DMS 273 (cell line): ENCODE results near the gene PNPLA7.
"Not testable (repeated sequence)": the region's sequence is repeated elsewhere in the genome, so short reads cannot be mapped to it uniquely, and the experiment has no call there.

Experiments used
- DNase-seq: peaks from one replicate; lab custom pipeline; 2025; ENCODE audit not compliant: unreplicated experiment; lab: John Stamatoyannopoulos, UW

Gene PNPLA7

DNA sequence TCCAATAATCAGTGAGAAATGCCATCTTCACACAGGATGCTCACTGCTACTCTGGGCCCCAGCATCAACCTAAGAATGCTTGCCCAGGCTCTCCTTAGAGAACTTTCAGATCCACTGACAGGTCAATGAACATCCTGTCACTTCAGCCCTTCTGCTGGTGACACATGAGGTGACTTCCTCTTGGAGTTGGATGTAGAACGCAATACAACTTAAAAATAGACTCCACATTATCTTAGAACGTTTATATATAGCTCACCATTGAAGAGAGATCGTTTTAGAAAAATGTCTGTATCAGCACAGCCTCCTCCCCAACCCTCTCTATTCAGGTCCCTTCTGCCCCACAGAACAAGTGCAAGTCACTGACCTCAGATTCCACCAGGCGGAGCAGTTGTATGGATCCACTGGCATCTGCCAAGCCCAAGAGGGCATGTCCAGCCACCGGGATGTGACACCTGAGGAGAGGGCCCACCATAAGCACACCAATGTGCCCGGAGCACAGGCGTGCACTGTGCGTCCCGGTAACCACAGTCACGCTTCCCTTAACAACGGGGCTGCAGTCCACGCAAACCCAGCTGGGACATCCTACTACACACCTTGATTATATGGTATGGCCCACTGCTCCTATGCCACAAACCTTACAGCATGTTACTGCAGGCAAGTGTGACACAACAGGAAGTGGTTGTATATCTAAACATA is 25.7 kb upstream of the PNPLA7 start:
- DNase-seq: no peak

DNA sequence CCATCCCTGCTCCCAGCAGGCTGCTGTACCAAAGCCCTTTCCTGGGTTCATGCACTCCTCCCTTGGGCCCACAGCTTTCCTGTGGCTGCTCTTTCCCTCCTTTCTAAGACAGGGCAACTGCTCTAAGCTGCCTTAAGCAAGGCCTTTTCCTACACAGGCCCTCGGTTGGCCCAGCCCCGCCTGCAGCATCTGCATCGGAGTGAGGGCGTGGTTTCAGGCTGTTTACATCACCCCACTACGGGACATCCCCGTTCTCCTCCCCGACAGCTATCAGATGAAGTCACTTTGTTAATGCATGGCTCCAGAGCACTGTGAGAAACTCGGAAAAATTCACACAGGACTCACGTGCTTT is 25.1 kb upstream of the PNPLA7 start:
- no peak for DNase-seq

DNA sequence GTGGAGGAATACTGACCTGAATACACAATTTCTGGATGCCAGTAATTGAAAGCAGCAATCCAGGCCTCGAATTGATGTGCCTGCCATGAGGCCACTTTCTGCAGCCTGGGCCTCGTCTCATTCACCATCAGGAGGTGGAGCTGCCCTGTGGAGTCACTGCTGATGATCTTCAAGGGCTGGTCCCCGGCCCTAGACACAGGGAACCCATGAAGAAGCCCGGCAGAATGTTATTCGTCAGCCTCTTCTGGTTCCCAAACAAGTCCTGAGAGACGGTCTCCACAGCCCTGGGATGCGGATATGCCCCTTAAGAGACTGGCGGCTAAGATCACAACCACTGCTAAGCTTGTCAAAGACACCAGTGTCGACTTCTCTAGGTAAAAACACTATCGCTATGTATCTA is 24.0 kb upstream of the PNPLA7 start:
- no peak for DNase-seq

DNA sequence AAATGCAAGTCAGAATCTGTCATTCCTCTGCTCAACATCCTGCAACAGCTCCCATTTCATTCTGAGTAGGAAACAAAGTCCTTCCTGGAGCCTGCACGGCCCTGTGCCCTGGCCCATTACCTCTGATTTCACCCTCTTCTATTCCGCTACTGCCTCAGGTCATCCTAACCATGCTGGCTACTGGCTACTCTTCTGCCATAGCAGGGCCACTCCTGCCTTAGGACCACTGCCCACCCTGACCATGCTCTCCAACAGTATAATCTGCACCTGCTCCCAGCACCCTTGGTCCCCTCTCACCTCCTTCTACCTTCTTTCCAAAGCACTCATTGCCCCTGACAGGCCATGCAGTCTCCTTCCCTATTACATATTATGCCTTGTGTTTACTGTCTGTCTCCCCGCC is 20.4 kb upstream of the PNPLA7 start:
- DNase-seq: no peak

DNA sequence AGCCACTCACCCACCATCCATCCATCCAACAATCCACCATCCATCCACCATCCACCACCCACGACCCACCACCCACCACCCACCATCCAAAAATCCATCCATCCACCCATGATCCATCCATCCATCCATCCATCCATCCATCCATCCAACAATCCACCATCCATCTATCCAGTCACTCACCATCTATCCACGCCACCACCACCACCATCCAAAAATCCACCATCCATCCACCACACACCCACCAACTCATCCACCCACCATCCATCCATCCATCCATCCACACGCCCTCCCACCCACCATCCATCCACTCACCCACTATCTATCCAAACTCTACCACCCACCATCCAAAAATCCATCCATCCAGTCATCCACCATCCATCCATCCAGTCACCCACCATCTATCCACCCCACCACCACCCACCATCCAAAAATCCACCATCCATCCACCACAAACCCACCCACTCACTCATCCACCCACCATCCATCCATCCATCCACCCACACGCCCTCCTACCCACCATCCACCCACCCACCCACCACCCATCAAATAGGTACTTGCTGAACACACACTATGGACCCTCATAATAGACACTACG is 19.5 kb upstream of the PNPLA7 start:
- no peak for DNase-seq

DNA sequence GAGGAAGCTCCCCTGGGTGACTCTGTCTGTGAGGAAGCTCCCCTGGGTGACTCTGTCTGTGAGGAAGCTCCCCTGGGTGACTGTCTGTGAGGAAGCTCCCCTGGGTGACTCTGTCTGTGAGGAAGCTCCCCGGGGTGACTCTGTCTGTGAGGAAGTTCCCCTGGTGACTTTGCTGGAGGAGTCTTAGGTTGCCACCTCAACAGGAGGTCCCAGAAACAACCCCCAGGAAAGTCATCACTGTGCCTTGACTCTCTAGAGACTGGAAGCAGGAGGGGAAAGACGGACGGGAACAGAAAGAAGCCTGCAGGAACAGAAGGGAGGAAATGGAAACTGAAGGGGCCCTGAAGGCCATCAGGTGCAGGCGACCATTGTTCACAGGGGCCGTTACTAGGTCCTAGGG is 18.2 kb upstream of the PNPLA7 start:
- not testable (repeated sequence) for DNase-seq

DNA sequence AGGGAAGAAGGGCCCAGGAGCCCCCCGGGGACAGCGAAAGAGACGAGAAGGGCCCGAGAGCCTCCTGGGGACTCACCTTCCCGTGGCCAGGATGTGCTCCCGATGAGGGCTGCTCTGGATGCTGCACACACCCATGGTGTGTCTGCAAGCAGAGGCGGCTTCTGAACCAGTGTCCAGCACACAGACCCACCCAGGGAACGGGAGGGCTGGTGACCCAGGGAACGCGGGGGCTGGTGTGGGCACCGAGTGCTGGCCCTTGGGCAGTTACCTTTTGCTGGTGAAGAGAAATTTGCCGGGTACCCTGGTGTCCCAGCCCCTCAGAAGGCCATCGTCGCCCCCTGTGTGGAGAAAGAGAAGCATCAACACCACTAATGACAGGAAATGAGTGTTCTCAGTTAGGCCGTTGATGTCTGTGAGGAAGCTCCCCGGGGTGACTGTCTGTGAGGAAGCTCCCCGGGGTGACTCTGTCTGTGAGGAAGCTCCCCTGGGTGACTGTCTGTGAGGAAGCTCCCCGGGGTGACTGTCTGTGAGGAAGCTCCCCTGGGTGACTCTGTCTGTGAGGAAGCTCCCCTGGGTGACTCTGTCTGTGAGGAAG is 14.7 kb upstream of the PNPLA7 start:
- no peak for DNase-seq

DNA sequence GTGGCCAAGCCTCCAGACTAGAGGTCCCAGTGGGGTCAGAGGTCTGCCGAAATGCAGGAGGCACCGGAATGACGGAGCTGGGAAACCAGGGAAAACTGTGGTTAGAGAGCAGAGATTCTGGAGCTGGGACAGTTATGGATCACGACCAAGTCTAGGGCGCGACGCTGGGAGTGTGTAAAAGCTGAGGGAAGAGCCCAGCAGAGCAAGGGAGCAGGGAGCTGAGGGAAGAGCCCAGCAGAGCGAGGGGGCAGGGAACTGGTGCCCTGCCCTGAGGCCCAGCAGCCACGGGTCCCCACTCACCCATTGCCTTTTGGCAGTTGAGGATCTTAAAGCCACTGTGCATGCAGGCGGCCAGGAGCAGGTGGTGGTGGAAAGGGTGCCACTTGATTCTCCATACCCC is 13.9 kb upstream of the PNPLA7 start:
- no peak for DNase-seq

DNA sequence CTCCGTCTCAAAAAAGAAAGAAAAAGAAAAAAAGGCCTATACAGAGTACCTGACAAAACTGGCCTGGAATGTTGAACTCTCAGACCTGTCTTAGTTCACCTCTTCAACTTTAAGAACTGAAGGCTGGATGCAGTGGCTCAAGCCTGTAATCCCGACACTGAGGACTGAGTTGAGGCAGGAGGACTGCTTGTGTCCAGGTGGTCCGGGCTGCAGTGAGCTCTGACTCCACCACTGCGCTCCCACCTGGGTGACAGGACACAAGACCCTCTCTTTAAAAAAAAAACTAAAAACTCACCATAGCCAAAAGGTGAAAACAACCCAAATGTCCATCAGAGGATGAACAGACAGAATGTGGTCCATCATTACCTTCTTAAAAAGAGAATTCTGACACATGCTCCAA is 7.9 kb upstream of the PNPLA7 start:
- DNase-seq: no peak

DNA sequence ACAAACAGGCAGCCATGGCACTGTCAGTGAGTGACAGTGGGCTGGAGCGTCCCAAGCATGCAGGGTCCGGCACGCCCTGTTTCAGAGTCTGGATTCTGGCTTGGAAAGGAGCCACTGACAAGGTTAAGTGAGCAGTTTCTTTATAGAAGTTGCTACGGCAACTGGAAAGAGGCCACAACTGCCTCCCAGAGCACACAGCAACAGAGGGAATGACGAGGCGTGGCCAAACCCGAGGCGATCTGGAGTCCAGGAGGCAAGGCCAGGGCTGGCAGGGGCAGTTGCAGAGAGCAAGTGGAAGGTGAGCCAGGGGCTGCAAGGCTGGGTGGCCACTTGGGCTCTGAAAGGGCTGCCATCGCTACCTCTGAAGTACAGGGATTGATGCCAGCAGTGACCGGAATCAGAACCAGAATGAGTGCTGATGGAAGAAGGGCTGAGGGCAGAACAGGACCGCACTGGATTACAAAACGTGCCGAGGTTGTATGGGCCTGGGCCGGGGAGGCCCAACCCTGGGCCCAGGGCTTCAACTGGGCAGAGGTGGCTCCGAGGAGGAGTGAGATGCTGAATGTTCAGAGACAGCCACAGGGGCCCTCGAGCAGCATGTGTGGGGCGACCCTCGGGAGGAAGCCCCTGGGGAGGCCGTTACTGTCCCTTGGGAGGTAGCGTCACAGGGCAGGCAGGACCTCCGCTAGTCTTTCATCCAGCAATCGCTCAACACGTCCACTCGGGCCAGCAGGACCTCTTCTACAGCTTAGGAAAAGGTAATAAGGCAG is 6.1 kb upstream of the PNPLA7 start:
- peak; percentile 33 for DNase-seq

DNA sequence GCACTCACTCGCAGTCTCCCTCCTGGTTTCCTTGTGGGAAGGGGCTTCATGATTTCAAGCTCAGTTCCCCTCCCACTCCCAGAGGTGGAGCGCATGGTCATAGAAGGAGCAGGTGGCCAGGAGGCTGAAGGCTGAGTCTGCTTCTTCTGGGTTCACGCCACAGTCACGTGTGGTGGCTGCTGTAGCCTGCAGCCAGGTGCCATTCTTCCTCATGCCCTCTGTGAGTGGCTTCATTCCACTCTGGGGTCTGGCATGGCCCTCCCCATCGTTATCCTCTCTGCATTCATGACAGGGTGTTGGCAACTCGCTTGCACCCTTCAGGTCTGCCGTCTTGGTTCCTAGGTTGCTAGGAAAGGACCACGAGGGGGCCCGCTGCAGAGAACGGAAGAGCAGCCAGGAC is 5.0 kb upstream of the PNPLA7 start:
- no peak for DNase-seq

DNA sequence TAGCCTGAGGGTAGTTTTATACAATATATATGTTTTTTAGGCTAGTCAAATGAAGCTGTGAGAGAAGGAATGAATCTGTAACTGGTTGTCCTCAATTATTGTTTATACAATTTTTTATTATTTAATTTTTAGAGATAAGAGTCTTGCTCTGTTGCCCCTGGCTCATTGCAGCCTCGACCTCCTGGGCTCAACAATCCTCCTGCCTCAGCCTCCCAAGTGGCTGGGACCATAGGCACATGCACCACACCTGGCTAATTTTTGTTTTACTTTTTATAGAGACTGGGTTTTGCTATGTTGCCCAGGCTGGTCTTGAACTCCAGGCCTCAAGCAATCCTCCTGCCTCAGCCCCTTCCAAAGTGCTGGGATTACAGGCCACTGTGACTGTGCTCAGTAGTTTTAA is 4.1 kb upstream of the PNPLA7 start:
- no peak for DNase-seq

DNA sequence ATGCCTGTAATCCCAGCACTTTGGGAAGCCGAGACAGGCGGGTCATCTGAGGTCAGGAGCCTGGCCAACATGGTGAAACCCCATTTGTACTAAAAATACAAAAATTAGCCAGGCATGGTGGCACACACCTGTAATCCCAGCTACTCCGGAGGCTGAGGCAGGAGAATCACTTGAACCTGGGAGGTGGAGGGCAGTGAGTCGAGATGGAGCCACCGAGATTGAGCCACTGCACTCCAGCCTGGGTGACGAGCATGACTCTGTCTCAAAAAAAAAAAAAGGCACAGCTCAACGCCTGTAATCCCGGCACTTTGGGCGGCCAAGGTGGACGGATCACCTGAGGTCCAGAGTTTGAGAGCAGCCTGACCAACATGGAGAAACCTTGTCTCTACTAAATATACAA is 3.5 kb upstream of the PNPLA7 start:
- DNase-seq: not testable (repeated sequence)

DNA sequence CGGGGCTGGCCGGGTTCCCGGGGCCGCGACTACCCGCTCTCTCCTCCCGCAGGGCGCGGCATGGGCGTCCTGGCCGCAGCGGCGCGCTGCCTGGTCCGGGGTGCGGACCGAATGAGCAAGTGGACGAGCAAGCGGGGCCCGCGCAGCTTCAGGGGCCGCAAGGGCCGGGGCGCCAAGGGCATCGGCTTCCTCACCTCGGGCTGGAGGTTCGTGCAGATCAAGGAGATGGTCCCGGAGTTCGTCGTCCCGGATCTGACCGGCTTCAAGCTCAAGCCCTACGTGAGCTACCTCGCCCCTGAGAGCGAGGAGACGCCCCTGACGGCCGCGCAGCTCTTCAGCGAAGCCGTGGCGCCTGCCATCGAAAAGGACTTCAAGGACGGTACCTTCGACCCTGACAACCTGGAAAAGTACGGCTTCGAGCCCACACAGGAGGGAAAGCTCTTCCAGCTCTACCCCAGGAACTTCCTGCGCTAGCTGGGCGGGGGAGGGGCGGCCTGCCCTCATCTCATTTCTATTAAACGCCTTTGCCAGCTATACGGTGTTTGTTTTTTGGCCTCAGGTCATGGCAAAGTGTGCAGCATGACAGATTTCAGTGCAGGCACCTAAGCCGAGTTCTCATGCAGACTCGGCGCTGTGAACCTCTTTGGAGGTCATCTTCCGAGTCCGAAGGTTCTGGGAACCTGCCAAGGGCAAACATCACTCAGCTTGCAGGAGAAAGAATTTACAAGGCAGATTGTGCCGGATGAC is 2.0 kb upstream of the PNPLA7 start:
- peak; percentile 72 for DNase-seq

DNA sequence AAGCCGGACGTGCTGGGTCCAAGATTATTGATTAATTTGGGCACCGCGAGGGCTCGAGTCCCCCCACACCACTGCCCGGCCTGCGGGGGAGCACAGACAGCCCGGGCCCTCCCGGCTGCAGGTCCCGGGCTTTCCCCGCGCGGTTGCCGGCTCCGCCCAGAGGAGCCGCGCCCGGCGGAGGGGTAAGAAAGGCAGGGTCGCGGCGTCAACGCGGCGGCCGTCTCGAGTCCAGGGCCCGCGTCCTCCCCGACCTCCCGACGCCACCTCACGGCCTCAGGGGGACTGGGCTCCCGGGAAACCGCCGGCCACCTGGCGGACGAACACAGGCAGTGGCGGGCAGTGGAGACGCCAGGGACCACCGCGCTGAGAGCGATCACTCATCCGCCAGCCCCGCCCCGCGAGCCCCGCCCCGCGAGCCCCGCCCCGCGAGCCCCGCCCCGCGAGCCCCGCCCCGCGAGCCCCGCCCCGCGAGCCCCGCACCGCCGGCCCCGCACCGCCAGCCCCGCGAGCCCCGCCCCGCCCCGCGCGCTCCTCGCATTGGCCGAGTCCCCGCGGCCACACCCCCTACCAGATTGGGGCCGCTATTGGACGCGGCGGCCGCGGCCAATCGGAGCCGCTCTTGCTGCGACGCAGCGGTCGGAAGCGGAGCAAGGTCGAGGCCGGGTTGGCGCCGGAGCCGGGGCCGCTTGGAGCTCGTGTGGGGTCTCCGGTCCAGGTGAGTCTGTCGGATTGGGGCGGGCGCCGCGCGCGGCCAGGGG is 1.2 kb upstream of the PNPLA7 start, which contains the start of gene MRPL41:
Gene MRPL41, plus strand, starts transcription at position 616 of the 758 bp plus-strand sequence. CDS start 203 bp downstream, outside the sequence.
- peak; percentile 96 for DNase-seq

DNA sequence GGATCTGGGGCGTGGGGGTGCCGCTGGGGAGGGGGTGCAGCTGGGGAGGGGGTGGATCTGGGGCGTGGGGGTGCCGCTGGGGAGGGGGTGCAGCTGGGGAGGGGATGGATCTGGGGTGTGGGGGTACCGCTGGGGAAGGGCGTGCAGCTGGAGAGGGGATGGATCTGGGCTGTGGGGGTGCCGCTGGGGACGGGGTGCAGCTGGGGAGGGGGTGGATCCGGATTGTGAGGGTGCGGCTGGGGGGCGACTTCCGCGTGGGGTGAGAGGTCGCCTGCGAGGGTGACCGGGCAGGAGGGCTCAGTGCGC is 709 bp upstream of the PNPLA7 start:
- DNase-seq: not testable (repeated sequence)

DNA sequence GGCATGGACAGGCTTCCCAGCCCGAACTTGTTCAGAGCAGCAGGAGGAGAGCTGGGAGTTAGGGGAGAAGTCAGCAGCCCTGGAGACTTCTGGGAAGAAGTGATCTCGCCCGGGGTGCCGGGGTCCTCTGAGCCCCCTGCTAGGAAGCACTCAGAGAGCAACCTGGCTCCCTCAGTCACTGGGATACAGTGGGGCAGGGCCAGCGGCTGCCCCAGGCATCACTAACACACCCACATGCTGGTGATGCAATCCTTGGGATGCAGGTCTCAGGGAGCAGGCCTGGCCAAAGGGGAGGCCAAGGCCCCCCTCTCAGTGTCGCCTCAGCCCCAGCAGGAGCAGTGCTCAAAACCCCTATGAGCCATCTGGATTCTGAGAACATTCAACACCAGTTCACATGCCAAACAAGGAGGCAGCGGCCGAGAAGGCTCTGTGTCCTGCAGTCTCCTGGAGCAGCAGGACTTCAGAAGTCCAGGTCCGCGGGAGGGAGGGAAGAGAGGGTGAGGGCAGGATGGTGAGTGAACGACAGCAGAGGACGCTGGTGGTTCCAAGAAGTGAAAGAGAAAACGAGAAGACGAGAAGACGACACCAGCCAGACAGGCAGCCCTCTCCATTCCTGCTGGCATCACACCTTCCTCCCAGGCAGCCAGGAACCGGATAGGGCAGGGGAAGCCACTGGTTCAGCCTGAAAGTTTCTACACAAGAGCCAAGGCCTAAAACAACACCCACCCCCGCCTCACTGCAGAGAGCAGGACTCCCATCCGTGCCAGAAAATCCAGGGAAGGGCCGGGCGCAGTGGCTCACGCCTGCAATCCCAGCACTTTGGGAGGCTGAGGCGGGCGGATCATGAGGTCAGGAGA is 2.3 kb downstream of the PNPLA7 start:
- no peak for DNase-seq

DNA sequence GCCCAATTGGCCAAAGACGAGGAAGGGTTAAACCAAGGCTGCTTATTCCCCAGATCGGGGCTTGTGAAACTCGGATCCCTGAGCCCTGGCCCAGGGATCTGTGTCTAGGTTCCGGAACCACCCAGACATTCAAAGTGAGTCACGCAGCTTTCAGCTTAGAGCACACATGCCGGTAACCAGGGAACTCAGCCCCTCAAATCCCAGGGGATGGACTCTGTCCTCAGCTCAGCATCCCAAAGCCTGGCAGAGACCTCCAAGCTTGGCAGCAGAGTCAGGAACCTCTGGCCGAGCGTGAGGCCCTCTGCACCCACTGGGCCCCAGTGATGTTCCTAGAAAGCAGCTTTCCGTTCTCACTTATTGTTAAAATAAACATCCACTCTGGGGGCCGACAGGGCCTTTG is 5.1 kb downstream of the PNPLA7 start:
- no peak for DNase-seq

DNA sequence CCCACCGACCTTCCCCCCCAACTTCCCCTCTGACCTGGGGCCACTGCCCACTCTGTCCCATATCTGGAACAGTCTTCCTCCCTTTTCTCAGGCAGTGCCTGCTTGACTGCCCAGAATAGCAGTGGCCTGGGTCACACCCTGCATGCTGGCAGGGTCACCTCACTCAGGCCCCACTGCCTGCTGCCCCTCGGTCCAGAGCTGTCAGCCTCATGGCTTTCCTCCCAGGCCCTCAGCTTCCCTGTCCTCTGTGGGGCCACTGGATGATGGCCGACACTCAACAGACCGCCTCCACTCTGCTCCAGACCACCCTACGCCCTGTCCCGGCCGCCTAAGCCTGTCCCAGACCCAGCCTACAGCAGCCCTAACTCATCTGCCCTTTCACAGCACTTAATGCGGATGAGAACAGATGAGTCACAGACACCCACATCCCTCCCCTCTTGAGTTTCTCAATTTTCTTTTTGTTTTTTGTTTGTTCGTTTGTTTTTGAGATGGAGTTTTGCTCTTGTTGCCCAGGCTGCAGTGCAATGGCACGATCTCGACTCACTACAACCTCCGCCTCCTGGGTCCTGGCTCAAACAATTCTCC is 5.9 kb downstream of the PNPLA7 start:
- no peak for DNase-seq
